Left lung (tissue), 10 donors: ENCODE measurements around the gene TRIM31. TPM values are rescaled to one million over a fixed set of nuclear protein-coding genes. Genes with fewer than 3 reads are reported as not detected.

Source experiments
- ATAC-seq: fragments of 200-7000 bp; cut with Tn5 transposase; one replicate; pipeline ENCODE4 v1.9.1; 2020; ENCODE audit warnings: moderate library complexity
- DNase-seq, 4 donors: peaks; one replicate each; pipeline ENCODE4 v3.0.0-alpha.2; 2013 to 2020
- H3K27ac ChIP-seq, 2 donors: fragments of 200-600 bp; sonication (generic) in 1 of 2; one replicate each; pipeline versions ENCODE4 v1.5.0 to v1.8.0; 2020 to 2021
- H3K27me3 ChIP-seq, 2 donors: fragments of 200-600 bp; sonication (generic) in 1 of 2; one replicate each; pipeline versions ENCODE4 v1.5.0 to v1.8.0; 2020 to 2021
- H3K36me3 ChIP-seq, 2 donors: fragments of 200-600 bp; sonication (generic) in 1 of 2; one replicate each; pipeline versions ENCODE4 v1.5.0 to v1.8.0; 2020 to 2021
- H3K4me1 ChIP-seq, 2 donors: fragments of 200-600 bp; one replicate each; pipeline ENCODE4 v1.8.0; 2021
- H3K4me3 ChIP-seq, 2 donors: fragments of 200-600 bp; sonication (generic) in 1 of 2; one replicate each; pipeline versions ENCODE4 v1.5.0 to v1.8.0; 2020 to 2021; ENCODE audit warnings: mild to moderate bottlenecking in 1 of 2
- H3K9me3 ChIP-seq, 2 donors: fragments of 200-600 bp; sonication (generic) in 1 of 2; one replicate each; pipeline versions ENCODE4 v1.5.0 to v1.8.0; 2020 to 2021
- intact Hi-C, 2 donors: fragments of 100-400 bp; cut with DNase I; formaldehyde crosslinking; loops; one replicate each; pipeline versions ENCODE4 v1.11.2 to v1.14.2; 2022
- polyA plus RNA-seq, 6 donors: library from polyadenylated mRNA; unstranded; fragments of 120-200 nt; gene quantifications; one replicate each; pipeline ENCODE4 v1.2.1, GENCODE V29; 2013; ENCODE audit not compliant: insufficient read length in 6 of 6
- total RNA-seq, 2 donors: library from RNA; stranded (reverse); fragmentation: NEBNext Ultra II Directional; extraction: Animal tissue kit (Norgen Biotek cat#: 25700); gene quantifications; one replicate each; pipeline ENCODE4 v1.2.1, GENCODE V29; 2021
- TF ChIP-seq, protein P1 (sequence below), 2 donors: fragments of 200-600 bp; sonication (generic) in 1 of 2; IDR thresholded peaks; one replicate each; pipeline versions ENCODE4 v1.5.0 to v1.8.0; 2021; ENCODE audit warnings: antibody characterized with exemption in 2 of 2
- donor health status: DM: no; HTN: yes; CAD: no.
- donor health status: DM: no; HTN: no; CAD: no.

The TRIM31 gene
- total and polyA plus RNA-seq, 8 donors: 0.31 to 0.99 (median 0.49) TPM; not detected in 4

DNA sequence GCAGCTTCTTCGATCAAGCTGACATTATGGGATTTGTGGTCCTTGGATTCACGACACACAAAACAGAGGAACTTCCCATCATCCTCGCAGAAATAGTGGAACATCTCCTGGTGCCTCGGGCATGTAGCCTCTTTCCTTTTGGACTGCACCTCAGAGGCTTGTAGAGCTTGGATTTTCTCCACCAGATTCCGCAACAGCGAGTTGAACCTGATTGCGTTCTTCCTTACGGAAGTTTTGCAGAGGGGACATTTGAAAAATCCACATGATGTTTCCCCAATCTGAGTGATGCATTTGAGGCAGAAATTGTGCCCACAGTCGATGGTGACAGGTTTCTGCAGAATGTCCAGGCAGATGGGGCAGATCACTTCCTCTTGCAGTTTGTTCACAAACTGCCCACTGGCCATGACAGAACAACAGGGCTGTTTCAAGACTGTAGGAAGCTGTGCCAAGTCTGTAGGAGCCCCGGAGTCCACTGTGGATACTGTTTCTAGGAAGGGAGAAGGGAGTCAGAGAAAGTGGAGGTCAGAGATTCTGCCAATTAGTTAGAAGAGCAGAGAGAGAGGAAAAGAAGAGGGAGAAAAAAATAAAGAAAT is 392 bp downstream of the TRIM31 start:
- peaks cover 17 to 75% of the 10 kb centered on the region in 2 donors for H3K27me3 ChIP-seq
- intact Hi-C loops: no loop called here
- H3K4me3 ChIP-seq: no peak overlapping the region
- DNase-seq (no peak), ATAC-seq (no peak)
- no peaks in the 10 kb centered on the region for H3K9me3 ChIP-seq
- TF ChIP-seq, protein P1, sequence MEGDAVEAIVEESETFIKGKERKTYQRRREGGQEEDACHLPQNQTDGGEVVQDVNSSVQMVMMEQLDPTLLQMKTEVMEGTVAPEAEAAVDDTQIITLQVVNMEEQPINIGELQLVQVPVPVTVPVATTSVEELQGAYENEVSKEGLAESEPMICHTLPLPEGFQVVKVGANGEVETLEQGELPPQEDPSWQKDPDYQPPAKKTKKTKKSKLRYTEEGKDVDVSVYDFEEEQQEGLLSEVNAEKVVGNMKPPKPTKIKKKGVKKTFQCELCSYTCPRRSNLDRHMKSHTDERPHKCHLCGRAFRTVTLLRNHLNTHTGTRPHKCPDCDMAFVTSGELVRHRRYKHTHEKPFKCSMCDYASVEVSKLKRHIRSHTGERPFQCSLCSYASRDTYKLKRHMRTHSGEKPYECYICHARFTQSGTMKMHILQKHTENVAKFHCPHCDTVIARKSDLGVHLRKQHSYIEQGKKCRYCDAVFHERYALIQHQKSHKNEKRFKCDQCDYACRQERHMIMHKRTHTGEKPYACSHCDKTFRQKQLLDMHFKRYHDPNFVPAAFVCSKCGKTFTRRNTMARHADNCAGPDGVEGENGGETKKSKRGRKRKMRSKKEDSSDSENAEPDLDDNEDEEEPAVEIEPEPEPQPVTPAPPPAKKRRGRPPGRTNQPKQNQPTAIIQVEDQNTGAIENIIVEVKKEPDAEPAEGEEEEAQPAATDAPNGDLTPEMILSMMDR (IDR thresholded peaks at IDR 0.05): no peak
- H3K36me3 ChIP-seq: no peaks in the 10 kb centered on the region
- H3K4me1 ChIP-seq: no peaks in the 10 kb centered on the region
- no peak overlapping the region for H3K27ac ChIP-seq

DNA sequence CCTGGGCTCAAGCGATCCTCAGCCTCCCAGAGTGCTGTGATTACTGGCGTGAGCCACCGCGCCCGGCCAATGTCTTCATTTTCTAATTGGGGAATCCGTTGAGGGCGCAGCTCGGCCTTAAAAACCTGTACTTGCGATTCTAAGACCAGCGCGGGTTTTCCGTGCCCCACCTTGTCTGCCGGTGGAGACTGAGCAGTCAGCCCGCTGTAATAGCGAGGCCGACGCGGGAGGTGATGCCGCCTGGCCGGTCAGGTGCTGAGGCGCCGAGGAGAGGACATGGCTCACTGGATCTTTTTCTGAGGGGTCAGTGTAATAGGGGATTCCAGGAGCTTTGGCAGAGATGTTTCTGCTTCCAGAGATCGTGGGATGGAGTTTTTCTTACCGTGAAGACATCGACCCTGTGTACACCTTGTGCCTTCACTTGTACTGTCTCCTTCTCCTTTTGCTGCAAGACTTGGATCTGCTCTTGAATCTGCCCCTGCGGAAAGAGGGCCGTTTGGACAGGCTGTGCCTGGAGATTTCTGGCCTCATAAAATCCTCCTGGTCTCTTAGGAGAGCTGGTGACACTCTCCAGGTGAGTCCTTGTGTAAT is 1.5 kb downstream of the TRIM31 start:
- Histone ChIP-seq H3K27ac (no peak overlapping the region), H3K4me1 (no peaks in the 10 kb centered on the region), H3K4me3 (no peak overlapping the region), H3K36me3 (no peaks in the 10 kb centered on the region), H3K9me3 (no peaks in the 10 kb centered on the region), H3K27me3 (peaks cover 17 to 80% of the 10 kb centered on the region in 2 donors)
- intact Hi-C loops: no loop called here
- ATAC-seq (no peak), DNase-seq (no peak)
- TF ChIP-seq, protein P1 (IDR thresholded peaks at IDR 0.05): no peak

DNA sequence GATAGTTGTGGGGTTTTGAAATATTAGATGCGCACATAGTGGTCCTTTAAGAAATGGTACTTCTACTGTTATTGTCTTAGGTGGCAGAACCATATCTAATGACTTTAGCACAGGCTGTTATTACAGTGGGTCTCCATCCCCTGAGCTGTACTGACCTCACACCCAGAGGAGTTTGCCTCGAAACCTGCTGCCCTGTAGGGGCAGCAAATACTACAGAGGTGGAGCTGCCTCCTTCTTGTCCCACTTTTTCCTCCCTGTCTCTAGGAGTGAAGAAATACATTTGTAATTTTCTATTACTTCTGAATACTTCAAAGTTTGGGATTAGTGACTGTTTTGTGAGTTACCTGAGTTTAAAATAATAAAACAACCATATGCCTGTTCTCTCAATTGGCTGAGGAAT is 8.2 kb downstream of the TRIM31 start:
- TF ChIP-seq, protein P1 (IDR thresholded peaks at IDR 0.05): no peak
- H3K4me1 ChIP-seq: peaks cover 21 to 36% of the 10 kb centered on the region in 2 donors
- no peak overlapping the region for H3K4me3 ChIP-seq
- ATAC-seq (no peak), DNase-seq (no peak)
- intact Hi-C loops: no loop called here
- no peaks in the 10 kb centered on the region for H3K9me3 ChIP-seq
- H3K27me3 ChIP-seq: peaks cover 11 to 69% of the 10 kb centered on the region in 2 donors
- H3K36me3 ChIP-seq: no peaks in the 10 kb centered on the region
- no peak overlapping the region for H3K27ac ChIP-seq

DNA sequence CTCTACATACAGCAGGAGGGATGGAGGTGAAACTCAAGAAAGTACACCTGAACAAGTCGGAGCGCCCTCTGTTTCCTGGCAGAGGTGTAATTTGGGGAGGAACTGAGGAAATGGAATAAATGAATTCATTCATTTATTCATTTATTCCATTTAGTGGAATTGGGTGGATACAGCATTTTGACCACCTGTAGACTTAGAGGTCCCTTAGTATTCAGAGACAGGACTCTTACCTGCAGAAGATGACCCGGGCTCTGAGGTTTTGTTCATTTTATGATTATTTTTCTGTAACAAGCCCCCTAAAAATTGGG is 9.1 kb downstream of the TRIM31 start:
- peak overlapping the region; percentile 17 to 44 for H3K4me3 ChIP-seq
- no peak for DNase-seq
- H3K27ac ChIP-seq: peak overlapping the region in 1 of 2 donors; percentile 60
- intact Hi-C loops: no loop called here
- TF ChIP-seq, protein P1 (IDR thresholded peaks at IDR 0.05): no peak
- H3K4me1 ChIP-seq: peaks cover 21 to 36% of the 10 kb centered on the region in 2 donors
- H3K27me3 ChIP-seq: peaks cover 11 to 69% of the 10 kb centered on the region in 2 donors
- ATAC-seq: no peak
- H3K36me3 ChIP-seq: no peaks in the 10 kb centered on the region
- H3K9me3 ChIP-seq: no peaks in the 10 kb centered on the region

DNA sequence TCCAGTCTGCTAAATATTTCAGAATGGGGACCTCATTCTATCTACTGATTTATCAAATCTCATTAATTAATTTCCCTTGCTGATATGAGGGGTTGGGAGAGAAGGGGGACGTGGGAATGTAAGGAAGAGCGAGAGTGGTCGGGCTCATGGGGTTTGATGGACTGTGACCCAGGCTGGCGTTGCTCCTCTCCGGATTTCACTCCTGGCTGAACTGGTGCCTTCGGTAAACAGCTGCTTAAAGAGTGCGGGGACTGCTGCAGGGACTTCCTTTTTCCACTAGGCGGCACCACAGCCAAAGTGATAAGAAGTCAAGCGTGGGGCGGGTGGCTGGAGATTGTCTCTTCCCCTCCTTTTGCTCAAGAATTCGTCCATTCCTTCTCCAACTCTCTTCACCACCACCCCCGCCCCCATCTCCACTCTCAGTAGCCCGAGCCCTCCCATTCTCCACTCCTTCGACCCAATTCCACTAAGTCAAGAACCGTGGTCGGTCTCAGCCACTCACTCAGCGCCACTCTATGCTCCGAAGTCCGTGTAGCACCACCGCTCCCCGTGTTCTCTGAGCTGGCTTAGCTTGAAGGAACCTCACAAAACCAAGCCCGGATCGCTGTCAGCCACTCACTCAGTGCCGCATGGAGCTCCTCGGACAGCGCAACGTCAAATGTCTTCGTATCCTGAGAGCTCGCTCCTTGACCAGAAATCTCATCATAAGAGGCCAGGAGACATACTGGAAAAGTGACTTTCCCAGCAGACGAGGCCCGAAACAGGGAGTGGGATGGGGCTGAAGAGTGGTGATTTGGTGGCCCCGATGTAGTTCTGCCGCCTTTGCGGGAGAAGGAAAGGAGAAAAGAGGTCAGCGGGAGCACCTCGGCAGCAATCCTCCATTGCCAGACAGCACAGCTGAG is 9.7 kb downstream of the TRIM31 start:
- H3K4me3 ChIP-seq: peak overlapping the region; percentile 17 to 44
- intact Hi-C loops: no loop called here
- ATAC-seq (peak; percentile 83), DNase-seq (peak; percentile 75 to 86 (median 84))
- TF ChIP-seq, protein P1 (IDR thresholded peaks at IDR 0.05): peak; percentile 87 to 91
- H3K27ac ChIP-seq: peak overlapping the region in 1 of 2 donors; percentile 60
- no peaks in the 10 kb centered on the region for H3K36me3 ChIP-seq
- peaks cover 21 to 36% of the 10 kb centered on the region in 2 donors for H3K4me1 ChIP-seq
- H3K9me3 ChIP-seq: no peaks in the 10 kb centered on the region
- H3K27me3 ChIP-seq: peaks cover 17 to 70% of the 10 kb centered on the region in 2 donors
